Measurements from ENCODE around the gene CEP78. TPM values are rescaled to one million over a fixed set of nuclear protein-coding genes. Genes with fewer than 3 reads are reported as not detected.

CEP78 gene
- total RNA-seq, 1 donor from 2014 or later, result 35.6 TPM

GRCh38 chr9:78232471-78232870 lies 3.4 kb upstream of the CEP78 start:
- intact Hi-C loops (cut with micrococcal nuclease), result loop anchor here (10.0 kb wide), 1 partner anchor 758 kb away; no protein-coding TSS in a partner anchor

DNA sequence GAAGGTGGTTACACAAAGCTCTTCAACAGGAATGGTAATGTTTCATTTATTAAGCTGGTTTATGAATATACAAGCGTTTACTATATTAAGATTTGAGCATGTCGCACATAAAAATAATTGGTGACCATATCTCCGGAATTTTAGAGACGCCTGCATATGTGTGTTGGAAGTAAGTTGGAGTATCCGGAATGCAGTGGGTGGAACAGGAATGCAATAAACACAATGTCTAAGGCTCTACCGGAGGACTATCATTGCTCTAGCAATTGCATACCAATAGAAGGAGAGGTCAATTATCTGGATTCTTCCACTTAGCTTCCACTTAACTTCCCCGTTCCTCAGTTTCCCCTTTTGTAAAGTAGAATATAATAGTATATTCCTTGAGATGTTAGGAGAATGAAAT lies 1.1 kb upstream of the CEP78 start:
- intact Hi-C loops (cut with micrococcal nuclease), result loop anchor here (5.0 to 10.0 kb wide), 3 partner anchors 328 to 1337 kb away; partner anchors contain the start of gene TLE4

DNA sequence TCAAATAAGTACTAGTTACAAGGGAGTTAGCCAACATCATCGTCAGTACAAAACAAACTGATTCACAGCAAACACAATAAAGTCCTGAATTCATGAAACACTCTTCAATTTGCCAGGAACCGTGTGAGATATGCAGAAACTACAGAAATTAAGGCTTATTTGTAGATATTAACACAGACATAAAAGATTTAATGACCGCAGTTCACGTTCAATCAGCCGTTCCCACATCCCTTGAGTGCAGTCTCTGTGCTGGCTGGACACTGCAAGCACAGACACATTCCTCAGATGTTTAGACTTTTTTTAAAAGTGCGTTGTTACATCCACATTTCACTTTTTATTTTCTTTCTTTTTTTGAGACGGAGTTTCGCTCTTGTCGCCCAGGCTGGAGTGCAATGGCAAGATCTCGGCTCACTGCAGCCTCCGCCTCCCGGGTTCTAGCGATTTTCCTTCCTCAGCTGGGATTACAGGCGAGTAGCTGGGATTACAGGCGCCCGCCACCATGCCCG lies 566 bp upstream of the CEP78 start:
- intact Hi-C loops (cut with micrococcal nuclease), result loop anchor here (5.0 to 10.0 kb wide), 3 partner anchors 328 to 1337 kb away; partner anchors contain the start of gene TLE4

DNA sequence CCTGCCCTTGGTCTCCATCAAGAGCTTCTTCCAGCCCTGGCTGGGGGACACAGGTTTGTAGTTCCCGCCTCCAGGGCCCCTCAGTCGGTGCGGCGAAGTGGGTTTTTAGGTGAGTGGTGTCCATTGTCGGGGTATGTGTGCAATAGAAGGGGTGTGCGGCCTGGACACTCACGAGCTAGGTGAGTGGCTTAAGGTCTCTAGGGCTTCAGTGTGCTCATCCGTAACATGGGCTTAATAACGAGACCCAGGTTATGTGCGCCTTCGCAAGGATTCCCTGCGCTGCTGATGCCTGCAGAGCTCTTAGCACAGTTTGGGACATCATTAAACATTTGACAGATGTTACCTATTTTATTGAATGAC lies 656 bp downstream of the CEP78 start:
- intact Hi-C loops (cut with micrococcal nuclease), result loop anchor here (1.0 to 10.0 kb wide), 7 partner anchors 35 to 1336 kb away; partner anchors contain the start of genes PSAT1, TLE4 and VPS13A

- intact Hi-C loops (cut with micrococcal nuclease), result loop anchor here (5.0 to 10.0 kb wide), 3 partner anchors 331 to 1334 kb away; partner anchors contain the start of gene TLE4
Measured at GRCh38 chr9:78238046-78239038, 2.5 kb downstream of the CEP78 start.

DNA sequence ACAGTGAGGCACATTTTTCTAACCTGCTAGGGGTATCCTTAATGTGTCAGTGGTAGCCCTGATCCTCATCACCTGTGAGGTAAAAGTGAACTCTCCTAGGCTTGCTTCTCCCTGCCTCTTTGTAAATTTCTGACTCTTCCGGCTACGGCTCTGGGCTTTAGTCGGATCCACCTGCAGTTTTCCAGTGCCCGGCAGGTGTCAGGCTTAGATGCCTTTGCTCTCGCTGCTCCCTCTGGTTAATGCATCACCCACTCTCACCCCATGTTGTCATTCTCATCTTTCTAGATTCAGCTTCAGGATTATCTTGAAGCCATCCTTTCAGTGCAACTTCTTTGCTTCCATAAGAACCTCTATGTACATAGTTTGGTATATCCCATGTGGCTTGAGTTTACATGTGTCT lies 3.6 kb downstream of the CEP78 start:
- intact Hi-C loops (cut with micrococcal nuclease), result loop anchor here (5.0 to 10.0 kb wide), 3 partner anchors 332 to 1333 kb away; partner anchors contain the start of gene TLE4

DNA sequence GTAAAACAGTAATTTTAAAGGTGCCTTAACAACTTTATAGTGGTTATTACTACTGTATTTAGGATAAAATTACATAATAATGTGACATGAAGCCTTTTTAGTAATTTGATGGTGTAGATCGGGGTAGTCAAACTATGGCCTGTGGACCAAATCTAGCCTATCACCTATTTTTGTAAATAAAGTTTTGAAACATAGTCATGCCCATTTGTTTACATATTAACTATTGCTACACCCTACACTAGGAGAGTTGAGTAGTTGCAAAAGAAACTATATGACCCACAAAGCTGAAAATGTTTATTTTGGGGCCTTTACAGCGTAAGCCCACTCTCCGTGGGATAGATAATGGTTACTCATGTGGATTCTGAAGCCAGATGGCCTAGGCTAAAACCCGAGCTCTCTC lies 6.2 kb downstream of the CEP78 start:
- intact Hi-C loops (cut with micrococcal nuclease), result no loop called here

GRCh38 chr9:78243130-78243529 lies 7.3 kb downstream of the CEP78 start:
- intact Hi-C loops (cut with micrococcal nuclease), result no loop called here

- intact Hi-C loops (cut with micrococcal nuclease), result no loop called here
Measured at GRCh38 chr9:78245401-78245800, 9.5 kb downstream of the CEP78 start.

DNA sequence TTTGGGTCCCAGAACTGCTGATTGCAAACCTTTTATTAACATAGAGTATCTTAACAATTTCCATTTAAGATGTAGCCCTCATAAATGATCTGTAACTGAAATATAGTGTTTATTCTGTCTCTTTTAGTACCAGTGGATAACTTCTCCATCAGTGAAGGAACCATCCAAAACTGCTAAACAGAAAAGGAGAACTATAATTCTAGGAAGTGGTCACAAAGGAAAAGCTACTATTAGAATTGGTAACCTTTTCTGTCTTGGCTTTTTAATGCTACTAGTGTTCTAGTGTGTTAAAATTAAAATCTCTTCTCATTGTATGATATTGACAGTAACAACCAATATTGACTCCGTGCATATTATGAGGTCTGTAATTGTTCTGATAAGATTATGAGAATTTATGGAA lies 12.8 kb downstream of the CEP78 start:
- intact Hi-C loops (cut with micrococcal nuclease), result no loop called here

- intact Hi-C loops (cut with micrococcal nuclease), result no loop called here
Measured at GRCh38 chr9:78249542-78249941, 13.7 kb downstream of the CEP78 start.

DNA sequence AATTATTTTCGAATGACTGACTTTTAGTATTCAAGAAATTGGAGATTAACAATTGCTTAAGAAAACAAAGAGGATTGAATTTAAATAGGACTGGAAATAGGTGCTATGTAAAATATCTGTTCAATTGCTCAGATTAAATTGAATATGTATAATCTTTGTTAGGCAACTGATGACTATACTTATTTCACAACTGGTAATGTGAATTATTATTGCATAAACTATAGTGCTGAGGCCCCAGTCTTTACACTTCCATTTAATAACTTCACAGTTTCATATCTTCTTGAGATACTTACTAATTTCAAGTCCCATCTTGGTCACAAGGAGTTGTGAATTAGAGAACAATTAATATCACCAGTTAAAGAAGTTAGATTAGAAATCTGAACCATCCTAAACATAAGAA lies 16.7 kb downstream of the CEP78 start:
- intact Hi-C loops (cut with micrococcal nuclease), result no loop called here

- intact Hi-C loops (cut with micrococcal nuclease), result no loop called here
Measured at GRCh38 chr9:78253285-78253684, 17.4 kb downstream of the CEP78 start.

GRCh38 chr9:78261403-78262001 lies 25.6 kb downstream of the CEP78 start:
- intact Hi-C loops (cut with micrococcal nuclease), result loop anchor here (1.0 to 2.0 kb wide), 2 partner anchors 35 to 108 kb away; partner anchors contain the start of gene PSAT1

DNA sequence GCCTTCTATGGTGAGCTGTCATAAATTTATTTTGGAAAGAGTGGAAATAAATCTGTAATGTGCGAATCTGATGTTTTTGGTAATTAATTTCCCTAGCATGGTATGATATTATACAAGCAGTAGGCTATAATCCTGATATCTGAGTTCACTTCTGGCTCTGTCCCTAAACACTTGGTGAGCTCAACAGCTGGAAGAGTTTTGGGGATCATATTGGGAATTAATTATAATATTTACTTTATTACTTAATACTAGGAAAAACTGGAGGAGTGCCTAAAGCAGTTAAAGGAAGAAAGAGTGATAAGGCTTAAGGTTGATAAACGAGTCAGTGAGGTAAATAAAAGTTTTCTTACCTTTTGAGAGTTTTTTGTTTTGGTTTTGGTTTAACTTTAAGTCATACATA lies 26.8 kb downstream of the CEP78 start:
- intact Hi-C loops (cut with micrococcal nuclease), result no loop called here

DNA sequence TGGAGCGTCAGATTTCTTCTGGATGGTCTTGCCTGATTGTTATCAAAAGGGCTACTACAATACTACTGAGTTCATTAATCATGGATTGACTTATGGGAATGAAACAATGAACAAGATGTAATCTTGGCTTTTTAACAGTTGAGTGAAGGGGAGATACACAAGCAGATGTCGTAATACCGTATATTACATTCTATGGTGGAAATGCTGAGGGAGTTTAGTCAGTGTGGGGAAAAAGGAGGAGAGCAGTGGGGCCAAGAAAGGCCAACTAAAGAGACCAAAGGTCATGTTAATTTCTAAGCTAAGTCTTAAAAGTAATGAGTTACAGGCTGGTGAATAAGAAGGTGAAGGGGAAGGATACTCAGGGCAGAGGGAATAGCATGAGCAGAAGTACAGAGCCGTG lies 32.0 kb downstream of the CEP78 start:
- intact Hi-C loops (cut with micrococcal nuclease), result no loop called here

DNA sequence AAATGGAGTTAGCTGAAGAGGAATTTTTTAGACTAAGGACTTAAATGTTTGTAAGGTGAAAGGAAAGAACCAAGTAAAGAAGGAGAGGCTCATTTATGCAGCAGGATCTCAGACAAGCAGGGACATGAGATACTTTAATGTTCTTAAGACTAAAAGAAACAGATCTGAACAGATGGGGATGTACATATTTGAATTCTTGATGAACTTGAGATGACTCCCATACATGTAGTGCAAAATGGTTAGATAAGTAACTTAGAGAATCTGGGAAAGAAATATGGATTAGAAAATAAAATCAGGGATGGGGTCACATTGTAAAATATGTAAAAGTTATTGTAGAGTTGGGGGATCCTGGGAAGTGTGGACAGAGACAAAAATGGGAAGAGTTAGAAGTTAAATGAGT lies 33.9 kb downstream of the CEP78 start:
- intact Hi-C loops (cut with micrococcal nuclease), result no loop called here

GRCh38 chr9:78272307-78272706 lies 36.4 kb downstream of the CEP78 start:
- intact Hi-C loops (cut with micrococcal nuclease), result no loop called here

- intact Hi-C loops (cut with micrococcal nuclease), result no loop called here
Measured at GRCh38 chr9:78273761-78274160, 37.9 kb downstream of the CEP78 start.

GRCh38 chr9:78278177-78278777 lies 42.4 kb downstream of the CEP78 start:
- intact Hi-C loops (cut with micrococcal nuclease), result no loop called here

GRCh38 chr9:78278801-78279200 lies 42.9 kb downstream of the CEP78 start:
- intact Hi-C loops (cut with micrococcal nuclease), result no loop called here
